Activated CD4-positive, alpha-beta T cell treated with anti-CD3 and anti-CD28 coated beads, Interleukin-2, amount 50 U/mL, for 4 hours (primary cell): ENCODE data around the gene MSH2.
"Not testable (repeated sequence)": the region's sequence is repeated elsewhere in the genome, so short reads cannot be mapped to it uniquely, and the experiment has no call there.

ENCODE experiments used
- DNase-seq, 2 experiments: peaks; one replicate each; pipeline ENCODE4 v3.0.0-alpha.2; 2020

The MSH2 gene

DNA sequence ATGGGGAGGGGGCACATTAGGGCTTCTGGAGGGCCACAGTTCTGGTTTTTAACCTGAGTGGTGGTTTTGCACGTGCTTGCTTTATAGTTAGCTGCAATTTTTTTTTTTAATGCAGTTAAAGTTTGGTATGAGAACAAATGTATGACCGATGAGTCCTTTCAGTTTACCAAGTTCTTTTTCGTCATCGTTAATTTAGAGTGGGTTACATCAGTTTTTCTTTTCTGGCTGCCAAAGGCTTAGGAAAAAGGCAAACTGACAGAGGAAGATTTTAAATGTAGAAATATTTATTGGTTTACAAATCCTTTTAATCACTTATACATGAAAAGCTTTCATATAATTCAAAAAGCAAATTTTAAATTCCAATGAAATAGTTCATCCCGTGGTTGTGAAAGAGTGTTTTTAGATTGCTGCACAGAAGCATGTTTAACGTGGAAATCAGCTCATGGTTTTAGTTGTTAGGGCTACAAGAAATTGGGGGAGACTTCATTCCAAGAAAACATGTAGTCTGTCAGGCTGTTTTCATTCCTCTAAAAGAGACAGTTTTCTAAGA, 82.9 kb downstream of the MSH2 start:
- no peak for DNase-seq

DNA sequence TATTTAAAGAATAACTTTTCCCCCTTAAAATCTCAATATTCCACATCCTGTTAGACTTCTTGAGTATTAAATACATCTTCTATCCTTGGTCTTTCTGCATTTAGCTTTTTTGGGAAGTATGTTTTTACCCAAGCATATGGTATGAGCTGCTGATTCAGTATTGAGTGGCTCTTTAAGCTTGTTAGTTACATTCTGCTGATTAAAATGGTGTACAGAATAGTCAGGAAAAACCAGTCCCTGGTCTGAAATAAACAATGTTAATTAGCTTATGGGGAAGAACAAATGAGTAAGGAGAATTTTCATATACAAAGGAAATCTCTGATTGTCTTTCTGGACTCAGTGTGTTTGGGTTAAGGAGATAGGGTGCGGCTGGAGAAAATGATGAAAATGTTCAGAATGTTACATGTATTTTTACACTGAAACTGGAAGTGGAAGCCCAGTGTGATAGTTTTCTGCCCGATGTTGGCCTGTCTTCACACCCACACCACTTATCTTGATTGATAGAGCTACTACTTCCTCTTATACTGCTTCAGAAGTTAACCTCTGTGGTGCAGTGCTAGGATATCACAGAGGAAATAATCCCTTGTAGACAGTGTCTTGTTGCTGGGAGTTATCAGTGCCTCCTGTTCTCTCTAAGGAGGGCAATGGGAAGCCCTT, 84.0 kb downstream of the MSH2 start:
- DNase-seq: no peak

DNA sequence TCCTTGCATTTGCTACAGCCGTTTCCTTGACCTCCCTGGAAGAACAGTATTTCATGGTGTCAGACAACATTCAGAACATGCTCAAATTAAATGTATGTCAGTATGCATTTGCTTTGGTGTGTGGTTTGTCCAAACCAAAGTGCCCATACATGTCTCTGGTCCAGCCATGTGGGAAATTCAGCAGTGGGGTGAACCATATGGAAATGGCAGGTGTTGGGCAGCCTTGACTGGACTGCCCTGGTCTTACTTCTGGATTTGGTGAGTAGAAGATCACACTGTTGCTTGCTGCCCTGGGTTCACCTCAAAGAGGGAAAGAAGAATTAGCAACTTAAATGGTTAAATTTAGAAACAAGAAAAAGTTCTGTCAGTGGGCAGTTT, 84.5 kb downstream of the MSH2 start:
- no peak for DNase-seq

DNA sequence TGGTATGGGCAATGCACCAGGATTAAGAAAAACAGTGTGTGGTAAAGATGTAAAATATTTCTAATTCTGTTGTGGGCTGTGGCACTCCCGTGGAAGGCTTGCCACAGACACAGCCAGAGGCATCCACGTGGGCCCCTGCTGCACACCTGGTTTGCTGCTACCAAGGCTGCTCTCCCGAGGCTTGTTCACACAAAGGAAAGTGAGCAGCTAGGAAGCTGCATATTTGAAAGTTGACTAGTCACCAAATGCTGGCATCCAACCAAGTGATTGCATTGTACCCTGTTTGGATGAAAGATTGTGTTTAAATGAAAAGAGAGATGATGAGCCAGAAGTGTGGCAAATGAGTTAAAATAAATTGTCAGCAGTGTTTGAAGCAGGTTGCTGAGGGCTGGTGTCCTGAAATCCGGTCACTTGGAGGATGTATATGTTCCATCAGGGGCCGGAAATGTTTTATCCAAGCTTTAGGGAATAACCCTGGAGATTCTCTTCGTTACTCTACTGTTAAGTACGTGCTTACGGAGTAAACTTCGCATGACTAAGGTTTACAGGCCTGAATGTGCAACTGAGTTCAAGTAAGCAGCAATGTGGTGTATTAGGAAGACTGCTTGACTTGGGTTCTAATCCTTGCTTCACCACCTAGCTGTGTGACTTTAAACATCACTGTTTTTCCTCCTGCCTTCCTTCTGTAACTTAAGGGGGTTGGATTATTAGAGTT, 86.1 kb downstream of the MSH2 start:
- DNase-seq: no peak

DNA sequence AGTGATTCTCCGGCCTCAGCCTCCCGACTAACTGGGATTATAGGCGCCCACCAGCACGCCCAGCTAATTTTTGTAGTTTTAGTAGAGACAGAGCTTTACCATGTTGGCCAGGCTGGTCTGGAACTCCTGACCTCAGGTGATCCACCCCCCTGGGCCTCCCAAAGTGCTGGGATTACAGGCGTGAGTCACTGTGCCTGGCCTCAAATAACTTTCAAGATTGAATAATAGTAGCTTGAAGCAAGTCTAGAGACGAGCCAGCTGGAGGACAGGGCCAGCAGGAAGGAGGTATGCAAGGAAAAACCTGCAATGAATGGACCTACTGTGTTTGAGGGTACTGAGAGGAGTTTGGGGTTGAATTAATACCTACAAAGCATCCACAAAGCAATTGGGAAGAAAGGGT, 87.5 kb downstream of the MSH2 start:
- no peak for DNase-seq

DNA sequence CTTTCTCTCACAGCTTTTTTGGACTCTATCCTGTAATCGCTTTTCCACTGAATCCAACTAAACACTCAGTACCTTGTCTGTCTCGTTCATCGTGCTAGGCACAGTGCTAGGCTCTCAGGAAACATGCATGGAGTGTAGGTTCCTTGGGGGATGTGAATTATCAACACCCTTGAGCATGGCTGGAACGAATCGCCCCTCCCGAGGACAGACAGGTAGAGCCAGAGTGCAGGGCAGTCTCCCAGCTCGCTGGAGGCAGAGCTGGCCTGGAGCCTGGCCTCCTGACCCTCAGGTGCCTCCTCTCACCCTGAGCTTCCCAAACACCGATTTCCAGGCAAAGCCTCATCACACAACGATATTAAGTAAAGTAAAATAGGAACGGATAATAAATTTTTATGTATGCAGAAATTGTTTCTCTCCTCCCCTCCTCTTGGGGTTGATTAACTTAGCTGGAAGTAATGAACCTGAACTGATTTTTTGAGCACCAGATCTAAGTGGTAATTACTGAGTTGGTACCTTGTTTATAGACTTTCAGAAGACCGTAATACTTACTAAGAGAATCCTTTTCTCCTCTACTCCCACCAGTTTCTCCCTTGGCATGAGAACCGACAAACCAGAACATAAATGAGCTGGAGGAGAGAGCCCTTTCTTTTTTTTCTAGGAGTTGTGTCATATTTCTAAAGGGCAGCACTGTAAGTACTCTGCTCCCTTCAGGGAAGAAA, 90.5 kb downstream of the MSH2 start:
- no peak for DNase-seq

DNA sequence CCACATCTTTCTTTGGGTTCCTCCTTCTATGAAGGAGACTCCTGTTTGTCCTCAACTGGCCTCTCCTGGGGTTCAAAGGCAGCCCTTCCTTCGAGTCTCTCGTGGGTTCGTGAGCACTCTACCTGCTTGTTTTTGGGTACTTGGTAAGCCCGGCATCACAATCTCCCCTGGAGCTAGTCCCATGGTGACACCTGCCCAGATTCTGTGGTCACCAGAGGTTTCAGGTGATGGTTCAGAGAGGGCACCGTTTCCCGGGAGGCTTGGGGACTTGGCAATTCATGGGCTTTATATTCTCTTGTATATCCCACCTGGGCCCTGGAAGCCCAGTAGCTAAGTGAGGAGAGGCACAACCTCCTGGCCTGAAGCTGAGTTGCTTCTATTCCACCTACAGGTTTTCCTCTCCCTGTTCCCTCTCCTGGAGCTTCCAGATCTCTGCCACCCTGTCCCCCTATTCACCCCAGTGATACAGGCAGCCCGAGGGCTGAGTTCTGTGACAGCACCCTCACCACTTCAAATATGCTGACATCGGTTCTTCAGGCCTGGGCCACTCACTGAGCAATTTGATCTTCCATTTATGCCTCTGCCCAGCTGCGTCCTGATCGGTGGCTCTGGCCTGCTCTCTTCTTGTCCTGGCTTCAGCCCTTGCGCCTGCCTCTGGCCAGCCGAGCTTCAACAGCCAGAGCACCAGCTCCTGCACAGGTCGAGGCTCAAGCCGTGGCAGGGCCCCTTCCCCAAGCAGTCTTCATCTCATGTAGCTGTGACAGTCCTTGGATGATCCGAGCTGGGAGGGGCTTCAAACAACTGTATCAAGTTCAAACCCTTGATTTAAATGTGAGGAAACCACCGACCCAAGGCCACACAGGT, 91.5 kb downstream of the MSH2 start:
- DNase-seq: no peak

DNA sequence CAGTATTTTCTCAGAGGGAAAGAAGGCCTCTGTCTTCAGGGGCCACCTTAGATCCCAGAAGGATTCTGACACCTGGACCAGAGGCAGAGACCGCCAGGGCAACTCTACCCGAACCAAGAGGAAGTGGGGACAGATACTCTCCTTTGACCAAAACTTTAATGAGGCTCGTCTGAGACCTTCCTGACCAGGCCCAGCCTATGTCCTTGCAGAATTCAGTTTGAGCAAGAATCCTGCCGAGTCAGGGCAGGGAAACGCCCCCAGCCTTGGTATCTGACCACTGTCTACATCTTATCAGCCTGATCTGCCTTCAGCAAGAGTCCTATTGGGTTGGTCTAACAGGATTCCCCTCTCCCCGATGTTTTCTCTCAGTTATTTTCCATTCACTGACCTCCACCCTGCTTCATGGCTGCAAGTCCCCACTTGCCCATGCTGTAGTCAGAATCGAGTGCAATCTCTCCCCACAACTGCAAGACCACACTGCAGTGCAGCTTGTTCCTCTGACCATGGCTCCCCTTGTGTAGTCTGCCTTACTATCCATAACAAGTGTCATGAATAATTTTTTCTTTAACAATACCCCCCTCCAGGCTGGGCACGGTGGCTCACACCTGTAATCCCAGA, 95.0 kb downstream of the MSH2 start:
- no peak for DNase-seq

DNA sequence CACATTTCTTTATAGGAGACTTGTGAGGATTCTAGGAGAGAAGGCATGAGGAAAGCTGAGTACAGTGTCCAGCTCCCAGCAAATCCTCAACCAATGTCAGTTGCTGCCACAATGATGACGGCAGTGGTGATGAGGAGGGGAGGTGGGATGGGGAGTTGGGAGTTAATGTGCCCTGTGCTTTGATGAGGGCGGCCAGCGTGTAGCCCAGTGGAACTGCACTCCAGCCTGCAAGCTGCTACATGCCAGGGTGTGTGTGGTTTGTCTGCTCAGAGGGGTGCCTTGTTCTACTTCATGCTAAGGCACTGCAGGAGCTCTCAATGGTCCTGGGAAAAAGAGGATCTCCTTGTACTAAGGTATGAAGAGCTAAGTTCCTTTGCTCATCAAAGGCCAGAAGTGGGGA, 96.1 kb downstream of the MSH2 start:
- no peak for DNase-seq

DNA sequence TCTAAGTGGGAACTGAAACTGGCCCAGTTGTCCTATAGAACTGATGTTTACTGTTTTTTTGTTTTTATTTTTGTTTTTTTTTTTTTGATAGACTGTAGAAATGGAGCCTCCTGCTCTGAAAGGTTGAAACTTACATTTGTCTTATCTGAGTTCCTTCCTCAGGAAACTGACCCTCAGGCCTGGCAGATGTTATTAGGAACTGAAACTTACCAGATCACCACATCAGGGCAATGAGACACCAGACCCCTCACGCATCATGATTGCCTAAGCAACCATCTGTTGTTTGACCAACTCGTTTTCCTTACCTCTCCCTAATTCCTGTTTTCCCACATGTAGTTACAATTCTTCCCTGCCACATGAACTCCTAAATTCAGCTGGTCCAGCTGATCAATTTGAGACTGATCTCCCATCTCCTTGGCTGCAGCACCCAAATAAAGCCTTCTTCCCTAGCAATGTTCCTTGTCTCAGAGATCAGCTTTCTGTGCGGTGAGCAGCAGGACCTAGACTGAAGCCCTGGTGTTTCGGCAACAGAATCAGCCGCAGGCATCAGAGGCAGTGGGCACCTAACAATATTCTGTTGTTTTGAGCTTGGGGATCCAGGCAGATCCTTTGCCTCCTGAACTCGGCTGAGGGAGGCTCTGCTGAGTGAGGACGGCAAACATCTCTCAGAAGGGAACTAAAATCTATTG, 96.8 kb downstream of the MSH2 start:
- DNase-seq: no peak

DNA sequence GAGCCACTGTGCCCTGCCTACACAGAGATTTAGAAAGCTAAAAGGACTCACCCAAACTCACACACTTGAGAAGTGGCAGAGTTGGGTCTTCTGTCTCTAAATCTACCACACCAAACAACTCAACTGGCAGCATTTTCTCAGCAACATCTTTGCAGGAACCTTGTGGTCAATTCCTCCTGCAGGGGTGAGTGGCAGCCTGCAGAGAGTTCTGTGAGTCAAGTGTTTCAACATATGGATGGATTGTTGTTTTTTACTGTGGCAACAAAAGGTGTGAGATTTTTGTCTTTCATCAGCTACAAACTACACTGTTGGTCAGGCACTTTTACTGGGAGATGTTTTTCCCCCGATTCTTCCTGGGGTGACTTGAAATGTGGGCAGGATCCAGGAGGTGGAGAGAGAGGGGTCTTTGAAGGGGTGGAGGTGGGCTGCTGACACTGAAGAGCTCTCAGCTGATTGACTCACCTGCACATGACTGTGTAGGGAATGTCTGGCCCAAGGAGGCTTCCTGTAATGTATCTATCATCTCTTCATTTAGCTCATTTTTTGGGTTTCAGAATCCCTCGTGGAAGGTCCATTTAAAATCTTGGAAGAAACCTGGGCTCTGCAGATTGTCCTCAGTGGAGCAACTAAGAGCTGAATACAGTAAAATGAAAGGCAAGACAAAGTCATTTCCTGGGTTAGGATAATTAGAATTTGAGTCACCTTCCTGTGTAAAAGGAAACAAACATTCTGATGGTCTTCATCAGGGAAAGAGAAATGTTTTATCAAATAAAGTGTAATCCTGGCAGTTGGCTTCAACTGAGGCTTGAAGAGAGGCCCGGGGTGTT, 98.6 kb downstream of the MSH2 start:
- no peak for DNase-seq

DNA sequence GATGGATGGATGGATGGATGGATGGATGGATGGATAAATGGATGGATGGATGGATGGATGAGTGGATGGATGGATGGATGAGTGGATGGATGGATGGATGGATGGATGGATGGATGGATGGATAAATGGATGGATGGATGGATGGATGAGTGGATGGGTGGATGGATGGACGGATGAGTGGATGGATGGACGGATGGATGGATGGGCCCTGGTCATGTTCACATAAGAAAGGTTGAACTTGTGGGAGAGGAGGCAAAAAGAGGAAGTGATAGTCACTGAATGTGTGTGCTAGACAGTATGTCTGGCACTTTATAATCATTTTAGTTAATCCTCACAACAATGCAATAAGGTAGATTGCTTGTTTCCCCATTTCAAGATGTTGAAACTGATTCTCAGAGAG, 99.5 kb downstream of the MSH2 start:
- not testable (repeated sequence) for DNase-seq

DNA sequence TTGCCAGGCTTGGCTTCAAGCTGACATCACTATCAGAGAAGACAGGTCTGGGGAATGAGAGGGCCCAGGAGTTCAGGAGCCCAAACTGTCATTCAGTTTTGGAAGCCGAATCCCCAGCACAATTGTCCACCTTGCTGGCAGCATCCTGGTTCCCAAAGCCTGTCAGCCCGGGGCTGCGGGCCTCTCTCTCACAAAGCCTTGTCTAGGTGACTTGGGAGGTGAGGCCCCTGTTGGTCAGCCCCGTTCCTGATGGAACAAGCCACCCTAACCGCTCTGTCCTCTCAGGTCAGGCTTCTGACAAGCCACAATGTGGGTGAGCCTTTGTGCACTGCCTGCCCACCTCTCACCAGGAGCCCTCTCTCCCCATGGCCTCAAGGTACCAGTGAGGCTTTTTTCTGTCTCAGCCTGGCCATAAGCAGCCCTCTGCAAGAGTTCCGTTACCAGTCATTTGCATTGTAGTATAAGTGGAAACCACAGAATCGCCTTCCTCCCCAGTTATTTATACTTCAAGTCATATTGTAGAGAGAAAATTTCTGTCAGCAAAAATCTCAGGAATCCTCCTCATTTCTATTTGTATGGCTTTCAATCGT, 100.6 kb downstream of the MSH2 start:
- DNase-seq: no peak

DNA sequence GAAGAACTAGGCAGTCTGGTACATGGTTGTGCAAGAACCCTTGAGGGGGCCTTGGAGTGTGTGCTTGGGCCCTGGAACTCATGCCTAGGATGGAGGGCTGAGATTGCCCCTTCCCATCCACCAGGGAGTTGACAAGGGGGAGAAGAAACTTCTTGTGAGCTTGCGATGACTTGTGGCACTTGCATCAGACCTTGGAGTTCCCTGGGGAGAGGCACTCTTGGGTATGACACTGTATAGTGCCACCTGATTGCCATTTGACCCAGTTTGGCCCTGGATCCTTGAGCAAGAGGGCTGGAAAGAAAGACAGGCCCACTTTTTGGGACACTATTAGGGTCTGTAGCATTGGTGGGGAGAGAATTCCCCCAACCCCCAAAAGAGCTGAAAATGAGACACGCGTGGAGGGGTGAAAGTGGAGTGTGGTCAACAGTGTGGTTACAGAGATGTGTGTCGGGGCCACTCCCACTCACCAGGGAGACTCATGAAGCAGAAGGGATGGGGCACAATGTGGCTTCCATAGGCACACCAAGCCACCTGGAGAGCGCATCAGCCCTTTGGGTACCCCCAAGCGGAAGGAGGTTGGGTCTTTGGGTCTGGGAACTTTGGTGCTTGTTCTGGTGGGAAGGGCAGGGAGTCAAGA, 101.3 kb downstream of the MSH2 start:
- no peak for DNase-seq

DNA sequence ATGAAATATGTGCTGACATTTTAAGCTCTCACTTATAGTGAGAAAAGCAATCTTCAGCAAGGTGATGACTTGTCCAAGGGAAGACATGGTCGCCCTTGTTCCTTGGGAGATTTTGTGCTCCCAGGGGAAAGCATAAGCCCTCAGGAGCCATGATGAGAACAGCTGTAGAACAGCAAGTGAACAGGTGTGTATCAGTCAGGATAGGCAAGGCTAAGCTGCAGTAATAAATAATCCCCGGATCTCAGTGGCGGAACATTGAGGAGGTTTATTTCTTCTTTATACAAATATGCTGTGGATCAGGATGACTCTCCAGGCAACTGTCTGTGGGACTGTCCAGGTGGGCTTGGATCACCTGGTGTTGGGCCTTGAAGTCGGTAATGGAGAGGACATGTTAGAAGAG, 103.1 kb downstream of the MSH2 start:
- DNase-seq: no peak

DNA sequence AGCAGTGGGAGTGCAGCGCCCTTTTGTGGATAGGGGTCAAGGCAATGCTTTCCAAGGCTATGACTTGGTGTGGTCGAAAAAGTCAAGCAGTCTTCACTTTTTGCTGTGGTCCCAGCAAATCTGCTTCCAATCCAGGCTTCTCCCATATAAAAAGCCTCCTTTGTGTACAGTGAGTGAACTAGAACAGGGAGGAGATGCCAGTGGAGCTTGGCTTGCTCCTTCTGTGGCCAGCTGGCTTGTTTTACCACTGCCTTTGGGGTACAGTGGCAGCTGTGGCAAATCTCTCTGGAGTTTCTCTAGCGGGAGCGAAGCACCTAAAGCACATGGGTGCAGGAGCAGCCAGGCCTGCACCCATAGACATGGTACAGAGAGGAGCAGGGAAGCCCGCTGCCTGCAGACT, 103.5 kb downstream of the MSH2 start:
- no peak for DNase-seq

DNA sequence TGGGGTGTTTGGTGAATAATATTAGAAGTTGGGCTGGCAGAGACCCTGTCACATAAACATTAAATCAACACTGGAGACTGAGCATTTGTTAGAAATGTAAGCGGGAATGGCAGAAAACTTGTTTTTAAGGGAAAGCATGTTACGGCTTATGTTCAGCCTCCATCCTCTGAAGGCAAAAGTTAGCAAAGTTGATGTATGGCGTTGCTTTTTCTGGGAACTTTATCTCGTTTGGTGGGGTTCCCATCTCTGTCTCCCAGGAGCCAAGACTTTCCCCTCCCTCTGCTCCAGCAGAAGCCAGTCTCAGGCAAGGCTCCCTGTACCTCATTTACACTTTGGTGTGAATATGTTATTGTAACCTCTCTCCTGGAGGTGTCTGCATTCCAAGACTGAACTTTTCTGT, 105.1 kb downstream of the MSH2 start:
- DNase-seq: no peak

DNA sequence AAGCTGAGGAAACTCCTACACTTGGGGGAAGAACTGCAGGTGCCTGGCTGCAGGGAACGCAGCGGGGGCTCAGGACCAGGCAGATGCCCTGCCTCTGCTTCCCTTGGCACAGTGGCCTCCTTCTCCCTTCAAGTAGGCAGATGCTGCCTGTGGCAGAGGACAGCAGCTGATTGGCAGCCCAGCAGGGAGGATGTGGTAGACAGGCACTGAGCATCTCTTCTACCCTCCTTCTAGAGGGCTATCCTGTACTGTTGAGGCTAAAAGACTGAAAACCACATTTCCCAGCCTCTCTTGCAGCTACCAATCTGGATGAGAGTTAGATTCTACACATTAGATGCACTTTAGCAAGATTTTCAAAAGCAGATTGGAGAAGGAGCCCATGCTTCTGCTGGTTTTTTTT, 105.7 kb downstream of the MSH2 start:
- no peak for DNase-seq

DNA sequence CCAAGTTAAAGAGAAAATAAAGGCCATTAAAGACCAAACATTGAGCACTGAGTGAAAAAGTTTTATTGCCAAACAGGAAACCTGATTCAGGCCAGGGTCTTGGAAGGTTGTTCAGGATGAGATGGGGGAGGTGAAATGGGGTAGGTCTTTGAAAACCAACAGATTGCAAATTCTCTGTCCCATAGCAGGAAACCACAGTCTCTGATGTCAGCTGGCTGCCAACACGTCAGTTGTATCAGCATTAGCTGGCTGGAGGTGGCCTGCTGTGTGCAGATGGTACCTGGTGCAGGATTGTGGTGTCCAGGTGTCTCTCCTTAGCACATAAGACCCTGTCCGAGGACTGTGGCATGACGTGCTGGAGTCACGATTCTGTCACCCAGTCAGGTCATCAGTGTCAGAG, 106.3 kb downstream of the MSH2 start:
- DNase-seq: no peak

DNA sequence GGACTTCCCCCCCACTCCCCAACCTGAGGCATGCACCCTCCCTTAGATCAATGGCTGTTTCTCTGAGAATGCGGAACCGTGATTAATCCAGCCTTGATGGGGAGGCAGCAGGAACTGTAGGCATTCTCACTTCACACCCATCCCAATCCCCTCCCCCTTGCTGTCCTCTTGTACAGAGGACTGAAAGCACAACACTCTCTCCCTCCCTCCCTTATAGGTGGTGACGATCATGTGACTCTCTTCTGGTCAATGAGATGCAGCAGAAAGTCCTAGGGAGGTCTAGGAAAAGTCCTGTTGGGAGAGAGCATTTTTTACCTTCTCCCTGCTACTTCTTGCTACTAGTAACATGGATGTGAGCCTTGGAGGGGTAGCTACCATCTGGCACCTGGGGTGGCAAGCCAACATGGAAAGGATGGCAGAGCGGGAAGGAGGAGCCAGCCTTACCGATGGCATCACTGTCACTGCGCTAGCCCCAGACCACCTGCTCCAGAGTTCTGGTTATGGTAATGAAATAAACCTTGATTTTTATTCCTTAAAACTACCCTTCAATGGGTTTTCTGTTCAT, 106.9 kb downstream of the MSH2 start:
- no peak for DNase-seq
